Tibial artery (tissue), 4 donors: ENCODE measurements around the gene PATL2.
"Not testable (repeated sequence)": the region's sequence is repeated elsewhere in the genome, so short reads cannot be mapped to it uniquely, and the experiment has no call there.

Source experiments
- DNase-seq, 2 donors: peaks; one replicate each; pipeline ENCODE4 v3.0.0-alpha.2; 2019
- H3K27ac ChIP-seq, 2 donors: fragments of 200-600 bp; sonication (generic) in 1 of 2; 1 replicate in 1 of 2; 2 replicates in 1 of 2; pipeline ENCODE4 v1.5.1; 2018 to 2019; ENCODE audit warnings: mild to moderate bottlenecking in 1 of 2
- H3K27me3 ChIP-seq, 2 donors: fragments of 200-600 bp; sonication (generic) in 1 of 2; one replicate each; pipeline versions ENCODE4 v1.5.1 to v1.6.0; 2016 to 2019
- H3K36me3 ChIP-seq, 3 donors: fragments of 200-600 bp; sonication (generic) in 2 of 3; one replicate each; pipeline ENCODE4 v1.5.1; 2016 to 2019; ENCODE audit warnings: mild to moderate bottlenecking in 2 of 3
- H3K4me1 ChIP-seq, 4 donors: fragments of 200-600 bp; sonication (generic) in 2 of 4; 1 replicate in 3 of 4; 2 replicates in 1 of 4; pipeline ENCODE4 v1.5.1; 2016 to 2019
- H3K4me3 ChIP-seq, 2 donors: fragments of 200-600 bp; sonication (generic) in 1 of 2; 1 replicate in 1 of 2; 2 replicates in 1 of 2; pipeline ENCODE4 v1.5.1; 2018 to 2019; ENCODE audit warnings: mild to moderate bottlenecking in 2 of 2
- H3K9me3 ChIP-seq, 3 donors: fragments of 200-600 bp; sonication (generic) in 1 of 3; one replicate each; pipeline ENCODE4 v1.5.1; 2016 to 2019
- CTCF ChIP-seq, 2 experiments: fragments of 200-600 bp in 1 of 2; fragments of 450-650 bp in 1 of 2; IDR thresholded peaks; one replicate each; pipeline ENCODE4 v1.5.1; 2017 to 2019; ENCODE audit warnings: antibody characterized with exemption in 2 of 2, mild to moderate bottlenecking in 1 of 2, moderate library complexity in 1 of 2
- intact Hi-C: fragments of 100-400 bp; cut with DNase I; formaldehyde crosslinking; loops from one replicate; pipeline ENCODE4 v1.15.0; 2023; ENCODE audit warnings: low total_unique reads

Gene PATL2

GRCh38 chr15:44727485-44728231 lies 16.5 kb upstream of the PATL2 start:
- Histone ChIP-seq H3K4me3 (no peak overlapping the region), H3K4me1 (peaks cover 0 to 37% (median 4%) of the 10 kb centered on the region in 4 donors), H3K27me3 (no peaks in the 10 kb centered on the region), H3K27ac (peak overlapping the region; percentile 93 to 95), H3K36me3 (no peaks in the 10 kb centered on the region), H3K9me3 (no peaks in the 10 kb centered on the region)
- no peak for DNase-seq
- intact Hi-C loops, result loop anchor here (1.0 kb wide), 1 partner anchor 16 kb away; the partner anchor contains the start of genes B2M and PATL2
- no peak for TF ChIP-seq CTCF (IDR thresholded peaks at IDR 0.05)

GRCh38 chr15:44726568-44727484 lies 15.7 kb upstream of the PATL2 start:
- H3K4me3 ChIP-seq, result no peak overlapping the region
- no peaks in the 10 kb centered on the region for H3K27me3 ChIP-seq
- peak overlapping the region; percentile 93 to 95 for H3K27ac ChIP-seq
- intact Hi-C loops, result no loop called here
- no peak for TF ChIP-seq CTCF (IDR thresholded peaks at IDR 0.05)
- peaks cover 0 to 37% (median 4%) of the 10 kb centered on the region in 4 donors for H3K4me1 ChIP-seq
- peak in 1 of 2 donors; percentile 66 for DNase-seq
- H3K36me3 ChIP-seq, result no peaks in the 10 kb centered on the region
- no peaks in the 10 kb centered on the region for H3K9me3 ChIP-seq

- Histone ChIP-seq H3K27me3 (no peaks in the 10 kb centered on the region), H3K9me3 (no peaks in the 10 kb centered on the region), H3K27ac (peak overlapping the region; percentile 93 to 95), H3K4me3 (no peak overlapping the region), H3K36me3 (no peaks in the 10 kb centered on the region), H3K4me1 (peaks cover 0 to 37% (median 4%) of the 10 kb centered on the region in 4 donors)
- TF ChIP-seq CTCF (IDR thresholded peaks at IDR 0.05), result no peak
- intact Hi-C loops, result no loop called here
- DNase-seq, result no peak
Measured at GRCh38 chr15:44726136-44726535, 15.0 kb upstream of the PATL2 start.

- Histone ChIP-seq H3K36me3 (peaks cover 18 to 21% (median 20%) of the 10 kb centered on the region in 3 donors), H3K27ac (no peak overlapping the region), H3K9me3 (no peaks in the 10 kb centered on the region), H3K4me3 (no peak overlapping the region), H3K4me1 (peaks cover 0 to 10% (median 0%) of the 10 kb centered on the region in 4 donors), H3K27me3 (no peaks in the 10 kb centered on the region)
- no peak for DNase-seq
- TF ChIP-seq CTCF (IDR thresholded peaks at IDR 0.05), result no peak
- intact Hi-C loops, result no loop called here
Measured at GRCh38 chr15:44722011-44722410, 10.9 kb upstream of the PATL2 start.

GRCh38 chr15:44720460-44721176 lies 9.5 kb upstream of the PATL2 start:
- DNase-seq, result no peak
- Histone ChIP-seq H3K4me1 (no peaks in the 10 kb centered on the region), H3K27me3 (no peaks in the 10 kb centered on the region), H3K27ac (no peak overlapping the region), H3K9me3 (no peaks in the 10 kb centered on the region), H3K4me3 (no peak overlapping the region), H3K36me3 (peaks cover 32 to 35% (median 34%) of the 10 kb centered on the region in 3 donors)
- TF ChIP-seq CTCF (IDR thresholded peaks at IDR 0.05), result no peak
- intact Hi-C loops, result no loop called here

- intact Hi-C loops, DNase-seq: not testable (repeated sequence)
Measured at GRCh38 chr15:44720000-44720435, 8.9 kb upstream of the PATL2 start.

More at GRCh38 chr15:44720000-44720435, 8.9 kb upstream of the PATL2 start:
- not testable (repeated sequence) for H3K9me3 ChIP-seq, H3K4me3 ChIP-seq, H3K27me3 ChIP-seq, H3K27ac ChIP-seq, H3K4me1 ChIP-seq
- H3K36me3 ChIP-seq, result peaks cover 38 to 41% (median 40%) of the 10 kb centered on the region in 3 donors
